Caco-2 (cell line): ENCODE measurements around the gene SLC17A4. TPM values are rescaled to one million over a fixed set of nuclear protein-coding genes. Genes with fewer than 3 reads are reported as not detected.
A peak's percentile ranks its signal among the peaks of the same experiment; 100 is the strongest.

ENCODE experiments used
- BruUV-seq: library from RNA; stranded (reverse); fragments of 400-500 nt; replicated peaks from 2 replicates; lab custom pipeline; 2021; lab: Mats Ljungman, UMichigan
- CTCF ChIA-PET: fragments of 300-600 bp; sonication (Branson Sonifier 250); formaldehyde crosslinking; loops from one replicate; lab custom pipeline; 2022; ENCODE audit warnings: antibody characterized with exemption; lab: Charles Lee
- POLR2A ChIA-PET: fragments of 300-600 bp; sonication (Branson Sonifier 250); formaldehyde crosslinking; loops from one replicate; lab custom pipeline; 2022; ENCODE audit warnings: antibody characterized with exemption; lab: Charles Lee
- DNase-seq, 2 experiments: peaks; one replicate each; pipeline versions ENCODE4 v3.0.0 to v3.0.0-alpha.2; 2020 to 2022
- H3K27me3 ChIP-seq: replicated peaks from 2 replicates; pipeline ENCODE4 v1.6.0; 2011; ENCODE audit warnings: low read length; ENCODE audit not compliant: control insufficient read depth, insufficient read depth
- H3K36me3 ChIP-seq: 2 replicates; pipeline ENCODE4 v1.5.1; 2011; ENCODE audit warnings: low read length; ENCODE audit not compliant: control insufficient read depth, insufficient read depth
- H3K4me1 ChIP-seq: fragments of 250-450 bp; sonication (Bioruptor Pico); 2 replicates; pipeline ENCODE4 v1.5.1; 2020; ENCODE audit warnings: mild to moderate bottlenecking
- H3K4me3 ChIP-seq: 2 replicates; pipeline ENCODE4 v1.5.1; 2011; ENCODE audit warnings: low read depth, mild to moderate bottlenecking, control low read depth, low read length
- H3K9me3 ChIP-seq: fragments of 250-450 bp; sonication (Bioruptor Pico); 2 replicates; pipeline ENCODE4 v1.5.1; 2020; ENCODE audit warnings: mild to moderate bottlenecking, moderate library complexity
- H3K27ac Mint-ChIP-seq: one replicate; pipeline ENCODE4 v1.8.0; 2022; ENCODE audit warnings: mixed read lengths; ENCODE audit not compliant: unreplicated experiment
- H3K27me3 Mint-ChIP-seq: one replicate; pipeline ENCODE4 v1.8.0; 2022; ENCODE audit warnings: mixed read lengths; ENCODE audit not compliant: insufficient read depth, unreplicated experiment
- H3K36me3 Mint-ChIP-seq: one replicate; pipeline ENCODE4 v1.8.0; 2022; ENCODE audit warnings: mild to moderate bottlenecking, mixed read lengths; ENCODE audit not compliant: insufficient read depth, unreplicated experiment
- H3K4me1 Mint-ChIP-seq: one replicate; pipeline ENCODE4 v1.8.0; 2022; ENCODE audit warnings: low read depth, mixed read lengths; ENCODE audit not compliant: unreplicated experiment
- H3K4me3 Mint-ChIP-seq: one replicate; pipeline ENCODE4 v1.8.0; 2022; ENCODE audit warnings: mild to moderate bottlenecking, moderate library complexity, mixed read lengths; ENCODE audit not compliant: unreplicated experiment
- H3K9me3 Mint-ChIP-seq: one replicate; pipeline ENCODE4 v1.8.0; 2022; ENCODE audit warnings: mixed read lengths; ENCODE audit not compliant: unreplicated experiment
- CTCF ChIP-seq, 2 experiments: fragments of 200-600 bp in 1 of 2; IDR thresholded peaks; 1 replicate in 1 of 2; 2 replicates in 1 of 2; pipeline versions ENCODE4 v1.5.1 to v1.8.0; 2011 to 2022; ENCODE audit warnings: antibody characterized with exemption in 1 of 2, control low read depth in 1 of 2, inconsistent platforms in 1 of 2, low read depth in 1 of 2, low read length in 1 of 2, mild to moderate bottlenecking in 1 of 2, moderate library complexity in 1 of 2; ENCODE audit not compliant: insufficient read depth in 1 of 2, severe bottlenecking in 1 of 2, unreplicated experiment in 1 of 2
- intact Hi-C: fragments of 100-400 bp; cut with micrococcal nuclease; formaldehyde crosslinking; loops from one replicate; pipeline ENCODE4 v1.10.0; 2022; ENCODE audit not compliant: unreplicated experiment
- total RNA-seq: library from RNA; stranded (reverse); gene quantifications from 2 replicates; pipeline ENCODE4 v1.2.3, GENCODE V29; 2022

The SLC17A4 gene
- total RNA-seq, 1 experiment from 2014 or later, result 0.36 TPM

- Mint-ChIP-seq H3K27ac (no peak overlapping the region), H3K9me3 (no peaks in the 10 kb centered on the region), H3K36me3 (no peaks in the 10 kb centered on the region), H3K4me1 (no peaks in the 10 kb centered on the region), H3K27me3 (no peaks in the 10 kb centered on the region), H3K4me3 (no peak overlapping the region)
- Histone ChIP-seq H3K27me3 (no peaks in the 10 kb centered on the region), H3K4me1 (no peaks in the 10 kb centered on the region), H3K4me3 (no peak overlapping the region), H3K36me3 (no peaks in the 10 kb centered on the region; the same call in 1 of the 2 replicates), H3K9me3 (no peaks in the 10 kb centered on the region)
- intact Hi-C loops, result loop anchor here (5.0 kb wide), 1 partner anchor 103 kb away; no protein-coding TSS in a partner anchor
- no TSS peak for BruUV-seq
- ChIA-PET CTCF (no interaction called here), POLR2A (no interaction called here)
- no peak for DNase-seq
- TF ChIP-seq CTCF (IDR thresholded peaks at IDR 0.05; ENCODE audit: insufficient read depth in 1 of 2, low read depth in 1 of 2, low read length in 1 of 2, severe bottlenecking in 1 of 2, unreplicated experiment in 1 of 2), result no peak
Observed at GRCh38 chr6:25715794-25716193, 38.7 kb upstream of the SLC17A4 start.

- no TSS peak for BruUV-seq
- POLR2A ChIA-PET, result no interaction called here
Observed at GRCh38 chr6:25717866-25718740, 36.4 kb upstream of the SLC17A4 start.

More at GRCh38 chr6:25717866-25718740, 36.4 kb upstream of the SLC17A4 start:
- Mint-ChIP-seq H3K27me3 (no peaks in the 10 kb centered on the region), H3K36me3 (no peaks in the 10 kb centered on the region), H3K4me1 (no peaks in the 10 kb centered on the region), H3K4me3 (no peak overlapping the region), H3K27ac (no peak overlapping the region), H3K9me3 (no peaks in the 10 kb centered on the region)
- intact Hi-C loops, result loop anchor here (1.0 to 5.0 kb wide), 3 partner anchors 76 to 495 kb away; no protein-coding TSS in a partner anchor
- Histone ChIP-seq H3K27me3 (no peaks in the 10 kb centered on the region), H3K4me3 (no peak overlapping the region), H3K9me3 (no peaks in the 10 kb centered on the region), H3K4me1 (no peaks in the 10 kb centered on the region), H3K36me3 (no peaks in the 10 kb centered on the region; the same call in 1 of the 2 replicates)
- TF ChIP-seq CTCF (IDR thresholded peaks at IDR 0.05; ENCODE audit: insufficient read depth in 1 of 2, low read depth in 1 of 2, low read length in 1 of 2, severe bottlenecking in 1 of 2, unreplicated experiment in 1 of 2), result peak; percentile 50 to 58
- CTCF ChIA-PET, result interaction anchor here (0.6 to 1.1 kb wide), 25 partner anchors 11 to 497 kb away, joined by 3 to 18 read pairs (median 4); partner anchors contain the start of gene SLC17A4
- peak in 1 of 2 experiments; percentile 47 for DNase-seq
